ENCODE measurements around the gene DAAM2.

The DAAM2 gene

DNA sequence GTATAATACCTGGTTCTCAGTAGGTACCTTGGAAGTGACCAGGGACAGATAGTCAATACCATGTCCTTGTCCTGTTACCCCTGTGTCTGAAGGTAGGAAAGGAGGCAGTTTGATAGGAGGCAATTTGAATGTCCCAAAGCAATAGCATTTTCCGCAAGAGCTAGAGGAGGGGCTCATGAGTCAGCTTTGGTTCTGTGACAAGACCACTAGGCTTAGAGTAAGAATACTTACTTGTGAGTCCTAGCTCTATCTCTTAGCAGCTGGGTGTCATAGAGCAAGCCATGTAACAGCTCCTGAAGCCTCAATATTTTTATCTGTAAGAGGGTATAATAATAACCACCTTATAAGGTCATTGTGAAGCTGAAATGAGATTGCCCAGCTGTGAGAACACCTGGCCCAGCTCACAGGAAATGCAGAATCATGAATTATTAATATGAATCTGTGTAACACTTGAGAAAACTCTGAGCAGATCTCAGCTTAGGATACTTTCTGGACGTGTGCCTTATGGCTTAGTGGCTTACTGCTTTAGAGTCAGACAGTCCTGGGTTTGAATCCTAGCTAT is 58.6 kb downstream of the DAAM2 start:
- DNase-seq: no peak

DNA sequence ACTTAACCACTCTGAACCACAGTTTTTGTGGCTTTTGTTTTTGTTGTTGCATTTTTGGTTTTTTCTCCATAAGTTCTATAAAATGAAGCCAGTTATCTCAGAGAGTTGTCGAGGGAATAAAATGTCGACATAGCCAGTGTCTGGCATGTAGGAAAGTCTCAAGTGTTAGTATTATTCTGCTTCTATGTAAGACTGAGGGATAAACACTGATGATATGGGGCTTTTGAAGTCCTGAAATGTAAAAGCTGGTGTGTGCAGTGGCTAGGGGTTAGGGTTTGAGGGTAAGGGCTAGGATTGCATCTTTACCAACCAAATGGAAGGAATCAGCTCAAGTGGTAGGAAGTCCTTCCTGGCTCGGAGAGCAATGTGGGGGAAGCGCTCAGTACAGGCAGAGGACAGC is 59.2 kb downstream of the DAAM2 start:
- no peak for DNase-seq

GRCh38 chr6:39852324-39852723 is 60.1 kb downstream of the DAAM2 start:
- no peak for DNase-seq

DNA sequence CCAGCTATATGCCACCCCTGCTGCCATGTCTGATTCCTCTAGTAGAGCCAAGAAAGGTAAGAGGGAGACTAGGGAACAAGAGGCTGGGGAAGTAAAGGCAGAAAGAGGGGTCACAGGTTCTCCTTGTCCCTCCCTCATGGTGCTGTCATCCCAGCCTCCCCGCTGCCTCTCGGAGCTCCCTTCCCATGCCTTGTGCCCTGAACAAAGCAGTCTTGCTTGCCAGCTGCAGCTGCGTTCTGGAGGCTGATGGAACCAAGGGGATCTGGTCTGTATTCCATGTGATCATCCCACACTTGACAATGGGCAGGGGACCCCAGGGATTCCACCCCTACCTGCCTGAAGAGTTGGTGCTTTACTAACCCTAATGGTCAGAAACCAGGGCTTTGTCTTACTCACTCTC is 61.4 kb downstream of the DAAM2 start:
- no peak for DNase-seq

GRCh38 chr6:39855356-39855995 is 63.3 kb downstream of the DAAM2 start:
- DNase-seq: no peak

DNA sequence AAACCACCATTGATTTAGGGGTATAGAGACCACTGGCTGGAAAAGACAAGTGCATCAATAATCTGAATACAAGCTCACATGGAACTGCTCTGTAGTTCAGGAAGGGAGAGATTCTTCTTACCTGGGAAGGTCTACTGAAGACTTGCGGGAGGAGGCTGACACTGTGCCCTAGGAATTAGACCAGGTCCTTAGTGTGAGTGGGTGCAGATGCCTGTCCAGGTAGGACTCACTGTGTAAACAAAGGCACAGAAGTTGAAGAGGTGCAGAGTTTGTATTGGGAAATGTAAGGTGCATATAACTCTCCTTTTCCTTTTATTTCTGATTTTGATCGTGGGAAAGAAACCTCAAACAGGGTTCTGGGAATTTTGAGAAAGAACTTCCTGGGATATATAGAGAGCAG is 66.8 kb downstream of the DAAM2 start:
- no peak for DNase-seq

- no peak for DNase-seq
Observed at GRCh38 chr6:39861663-39862062, 69.5 kb downstream of the DAAM2 start.

- peak; percentile 38 to 54 for DNase-seq
Observed at GRCh38 chr6:39865011-39865888, 73.1 kb downstream of the DAAM2 start.

DNA sequence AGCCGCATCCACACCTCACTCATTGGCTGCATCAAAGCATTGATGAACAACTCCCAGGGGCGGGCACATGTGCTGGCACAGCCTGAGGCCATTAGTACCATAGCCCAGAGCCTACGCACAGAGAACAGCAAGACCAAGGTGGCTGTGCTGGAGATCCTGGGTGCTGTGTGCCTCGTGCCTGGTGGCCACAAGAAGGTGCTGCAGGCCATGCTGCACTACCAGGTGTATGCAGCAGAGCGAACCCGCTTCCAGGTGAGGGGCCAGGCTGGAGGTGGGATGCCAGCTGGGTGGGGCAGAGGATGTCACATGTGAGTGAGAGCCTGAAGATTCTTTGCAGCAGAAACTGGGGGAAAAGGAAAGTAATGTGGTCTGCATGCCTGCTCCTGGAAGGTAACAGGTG is 75.4 kb downstream of the DAAM2 start:
- DNase-seq: no peak

DNA sequence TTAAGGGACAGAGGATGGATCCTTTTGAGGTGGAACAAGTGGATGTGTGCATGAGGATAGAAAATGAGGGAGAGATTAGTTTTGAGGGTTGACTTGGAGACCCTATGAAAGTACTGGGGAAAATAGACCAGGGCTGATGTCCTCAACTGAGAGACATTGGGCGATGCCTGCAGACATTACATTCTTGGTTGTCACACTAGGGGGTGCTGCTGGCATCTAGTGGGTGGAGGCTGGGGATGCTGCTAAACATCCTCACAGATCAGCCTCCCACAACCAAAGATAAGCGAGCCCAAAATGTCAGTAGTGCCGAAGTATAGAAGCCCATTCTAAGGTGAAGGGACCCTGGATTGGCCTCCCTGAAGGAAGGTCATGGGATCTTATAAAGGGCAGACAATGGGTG is 78.8 kb downstream of the DAAM2 start:
- no peak for DNase-seq

- no peak for DNase-seq
Observed at GRCh38 chr6:39873439-39873838, 81.3 kb downstream of the DAAM2 start.

DNA sequence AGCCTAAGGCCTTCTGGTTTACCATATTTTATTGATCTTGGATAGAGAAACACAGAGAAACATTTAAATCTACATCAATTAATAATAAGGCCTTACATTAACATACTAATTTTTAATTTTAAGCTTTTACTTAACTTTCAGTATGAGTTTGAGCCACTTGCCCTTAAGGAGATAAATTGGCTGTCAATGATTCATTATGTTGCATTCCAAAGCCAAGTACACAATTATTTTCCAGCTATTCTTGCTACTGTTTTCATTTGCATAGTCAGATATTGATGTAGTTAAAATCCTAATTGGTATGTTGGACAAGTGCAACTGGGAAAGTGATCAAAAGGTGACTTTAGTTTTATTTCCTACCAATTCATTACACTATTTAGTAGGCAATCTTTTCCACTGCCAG is 83.9 kb downstream of the DAAM2 start:
- DNase-seq: no peak

DNA sequence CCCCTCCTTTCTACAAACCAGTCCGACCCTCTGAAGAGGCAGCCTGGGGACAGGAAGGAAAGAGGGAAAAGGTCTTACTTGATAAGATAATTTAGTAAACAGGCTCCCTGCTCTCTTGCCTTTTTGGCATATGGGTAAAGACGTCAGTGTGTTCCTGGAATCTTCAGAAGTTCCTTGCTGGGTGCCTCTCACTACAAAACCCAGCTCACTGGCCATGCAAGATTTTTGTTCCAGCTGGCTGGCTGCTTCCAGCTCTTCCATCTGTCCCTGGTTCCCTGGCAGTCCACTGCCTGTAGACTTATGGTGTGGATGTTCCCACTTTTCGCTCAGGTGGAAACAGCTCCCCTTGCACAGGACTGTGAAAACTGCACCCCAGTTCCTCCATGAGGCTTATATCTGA is 84.7 kb downstream of the DAAM2 start:
- no peak for DNase-seq

DNA sequence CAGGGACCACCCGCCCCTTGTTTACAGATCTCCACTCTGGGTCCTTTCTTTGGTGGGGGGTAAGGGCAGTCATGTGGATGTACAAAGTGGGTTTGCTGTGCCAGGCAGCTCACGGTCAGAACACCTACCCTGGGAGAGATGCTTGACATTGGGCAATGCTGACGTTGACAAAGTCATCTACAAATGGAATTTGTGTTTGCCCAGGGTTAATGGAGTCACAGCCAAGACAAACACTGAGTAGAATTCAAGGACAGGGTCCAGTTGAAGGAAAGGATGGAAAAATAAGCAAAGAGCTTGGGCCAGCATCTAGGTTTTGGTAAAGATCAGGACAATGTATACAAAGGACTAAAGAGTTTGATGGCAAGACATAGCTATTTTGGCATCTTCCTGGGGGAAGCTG is 87.4 kb downstream of the DAAM2 start:
- no peak for DNase-seq

- DNase-seq: no peak
Observed at GRCh38 chr6:39880594-39880993, 88.4 kb downstream of the DAAM2 start.

DNA sequence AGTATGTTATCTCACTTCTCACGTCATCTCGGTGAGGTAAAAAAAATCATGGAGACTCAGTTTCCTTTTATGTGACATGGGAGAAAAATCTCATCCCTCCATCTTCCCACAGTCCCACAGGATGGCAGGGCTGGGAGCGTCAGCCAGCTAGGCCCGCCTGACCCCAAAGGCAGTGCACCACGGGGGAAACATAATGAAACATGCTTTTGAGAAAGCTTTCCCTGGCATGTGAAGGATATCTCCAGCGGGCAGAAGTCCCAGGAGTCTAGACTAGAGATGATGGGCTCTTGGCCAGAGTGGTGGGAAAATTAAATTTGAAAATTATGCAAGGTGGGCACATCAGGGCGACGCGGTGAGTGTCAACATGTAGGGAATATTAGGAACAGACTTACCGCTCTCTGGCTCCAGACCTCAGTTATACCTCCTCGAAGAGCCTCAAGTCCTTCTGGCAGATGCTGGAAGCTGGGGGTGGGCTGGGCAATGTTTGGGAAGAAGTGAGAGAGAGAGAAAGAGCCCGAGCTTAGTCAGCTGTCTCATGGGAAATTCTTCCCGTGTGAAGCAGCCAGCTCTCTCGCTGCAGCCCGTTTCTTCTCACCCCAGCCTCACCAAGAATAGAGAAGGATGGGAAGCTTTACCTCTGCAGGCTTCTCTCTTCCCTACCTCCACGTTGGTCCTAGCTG is 89.8 kb downstream of the DAAM2 start:
- no peak for DNase-seq

DNA sequence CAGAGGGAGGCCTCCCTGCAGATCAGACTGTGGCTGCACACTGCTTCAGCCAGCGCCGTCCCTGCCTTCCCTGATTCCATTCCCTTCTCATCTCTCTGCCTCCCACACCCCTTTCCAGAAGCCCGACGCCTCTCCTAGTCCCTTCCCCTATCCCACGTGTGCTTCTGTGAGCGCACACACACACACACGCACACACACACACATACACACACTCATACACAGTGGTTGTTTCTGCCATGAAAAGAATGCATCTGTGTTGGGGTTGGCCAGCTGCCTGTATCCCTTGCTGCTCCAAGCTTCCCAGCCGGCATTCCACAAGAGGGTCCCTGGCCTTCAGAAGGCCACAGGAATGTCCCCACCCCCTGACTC is 90.3 kb downstream of the DAAM2 start:
- DNase-seq: no peak

DNA sequence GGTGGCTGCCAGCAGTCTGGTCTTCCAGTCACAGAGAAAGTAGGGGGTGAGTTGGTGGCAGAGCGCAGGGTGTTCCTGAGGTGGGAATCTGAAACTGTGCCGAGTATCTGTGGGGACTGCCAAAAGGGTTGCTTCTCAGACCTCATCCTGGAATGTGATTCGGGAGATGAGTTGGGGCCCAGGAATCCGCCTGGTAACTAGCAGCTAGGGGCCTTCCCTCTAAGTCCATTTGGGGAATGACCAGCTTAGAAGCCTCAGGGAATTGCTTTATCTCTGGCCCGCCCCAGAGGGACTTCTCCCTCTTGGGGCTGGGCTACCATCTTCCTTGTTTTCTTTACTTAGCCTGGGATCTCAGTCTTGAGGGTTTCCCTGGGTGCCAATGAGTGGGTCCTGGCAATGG is 92.5 kb downstream of the DAAM2 start:
- no peak for DNase-seq

GRCh38 chr6:39885691-39886090 is 93.5 kb downstream of the DAAM2 start:
- no peak for DNase-seq

- DNase-seq: no peak
Observed at GRCh38 chr6:39886871-39887270, 94.7 kb downstream of the DAAM2 start.

GRCh38 chr6:39887692-39888450 is 95.7 kb downstream of the DAAM2 start:
- DNase-seq: no peak

GRCh38 chr6:39889229-39889628 is 97.1 kb downstream of the DAAM2 start:
- no peak for DNase-seq

DNA sequence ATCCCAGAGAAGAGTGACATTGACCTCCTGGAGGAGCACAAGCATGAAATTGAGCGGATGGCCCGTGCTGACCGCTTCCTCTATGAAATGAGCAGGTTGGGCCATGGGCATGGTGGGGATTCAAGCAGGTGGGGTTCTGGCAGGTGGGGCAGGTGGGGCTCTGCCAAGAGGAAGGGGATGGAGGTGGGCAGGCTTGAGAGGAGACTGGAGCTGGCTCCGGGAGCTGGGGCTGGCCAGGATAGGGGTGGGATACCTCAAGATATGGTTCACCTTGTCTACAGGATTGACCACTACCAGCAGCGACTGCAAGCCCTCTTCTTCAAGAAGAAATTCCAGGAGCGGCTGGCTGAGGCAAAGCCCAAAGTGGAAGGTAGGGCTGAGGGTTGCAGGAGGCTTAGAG is 99.2 kb downstream of the DAAM2 start:
- DNase-seq: no peak
